Measurements from ENCODE around the gene USP31. TPM values are rescaled to one million over a fixed set of nuclear protein-coding genes. Genes with fewer than 3 reads are reported as not detected.

Gene USP31
- total RNA-seq, 1 experiment from 2014 or later, result 16.1 TPM

DNA sequence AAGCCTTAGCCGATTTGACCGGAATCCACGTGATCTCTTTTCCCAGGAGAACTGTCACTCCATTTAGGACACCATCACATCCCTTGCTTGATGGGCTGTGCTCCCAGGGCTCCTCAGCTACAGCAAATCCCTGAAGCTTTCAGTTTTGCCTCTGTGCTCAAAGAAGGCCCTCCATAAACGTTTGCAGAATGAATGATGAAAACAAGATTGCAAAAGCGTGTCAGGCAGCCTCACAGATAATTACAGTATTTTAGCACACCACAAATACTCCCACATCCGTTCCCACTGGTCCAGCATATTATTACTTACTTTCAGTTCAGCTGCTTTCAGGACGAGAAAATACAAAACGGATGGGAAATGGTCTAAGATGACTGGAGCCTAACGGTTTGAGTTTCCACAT, 84.6 kb downstream of the USP31 start:
- Histone ChIP-seq H3K56ac (ENCODE audit: insufficient read length, low read depth, low read length) (no peak overlapping the region), H3K27me3 (ENCODE audit: insufficient read depth, low read length) (no peaks in the 10 kb centered on the region), H3K27ac (ENCODE audit: insufficient read length, low read depth, low read length) (no peak overlapping the region), H2BK120ac (ENCODE audit: low read depth, low read length, poor library complexity, severe bottlenecking) (no peak overlapping the region), H4K5ac (ENCODE audit: insufficient read length, low read depth, low read length) (no peak overlapping the region), H3K23me2 (ENCODE audit: insufficient read length, low read depth, low read length, poor library complexity, severe bottlenecking) (no peaks in the 10 kb centered on the region), H3K14ac (ENCODE audit: insufficient read depth, low read length) (no peak overlapping the region), H3K23ac (ENCODE audit: insufficient read length, low read depth, low read length) (no peak overlapping the region), H2BK20ac (ENCODE audit: low read depth, low read length, poor library complexity, severe bottlenecking) (no peak overlapping the region), H3T11ph (ENCODE audit: low read length) (no peak overlapping the region), H3K79me1 (ENCODE audit: insufficient read depth, low read depth, low read length, poor library complexity, severe bottlenecking) (no peaks in the 10 kb centered on the region), H3K79me2 (ENCODE audit: insufficient read depth, low read length) (no peaks in the 10 kb centered on the region), H2BK12ac (ENCODE audit: insufficient read length, low read depth, low read length) (no peak overlapping the region), H3K18ac (ENCODE audit: insufficient read length, low read depth, low read length) (no peak overlapping the region), H2AK5ac (ENCODE audit: insufficient read length, low read length) (no peak overlapping the region), H3K9me3 (ENCODE audit: control insufficient read depth, low read depth, low read length) (no peaks in the 10 kb centered on the region), H3K4me2 (ENCODE audit: insufficient read depth, insufficient read length, low read length) (no peak overlapping the region), H3K4me1 (ENCODE audit: insufficient read depth, low read length) (no peaks in the 10 kb centered on the region), H4K91ac (ENCODE audit: insufficient read length, low read depth, low read length) (no peak overlapping the region), H4K20me1 (ENCODE audit: control insufficient read depth, insufficient read depth, insufficient read length) (no peaks in the 10 kb centered on the region), H3K9ac (ENCODE audit: extremely low read depth, insufficient read length, low read length) (no peak overlapping the region), H2BK5ac (ENCODE audit: insufficient read length, low read length) (no peak overlapping the region), H2AFZ (ENCODE audit: low read length) (no peak overlapping the region), H4K8ac (replicated peaks; ENCODE audit: insufficient read length, low read depth, low read length) (no peak overlapping the region), H2BK15ac (ENCODE audit: low read depth, low read length) (no peak overlapping the region), H3K4ac (ENCODE audit: low read depth, low read length) (no peak overlapping the region)
- no peaks in the 10 kb centered on the region for H3K9me3 Mint-ChIP-seq
- H3K4me1 Mint-ChIP-seq, result peaks cover 10 to 15% of the 10 kb centered on the region in 2 experiments
- H3K27me3 Mint-ChIP-seq (ENCODE audit: low read depth), result no peaks in the 10 kb centered on the region
- H3K36me3 Mint-ChIP-seq (ENCODE audit: insufficient read depth in 1 of 3, low read depth in 3 of 3), result peaks cover 14 to 33% (median 25%) of the 10 kb centered on the region in 3 experiments; a peak in 6 of 7 replicates
- no peak for DNase-seq
- no CpG with 5 or more reads among the region's 9 CpGs for WGBS (ENCODE audit: extremely low coverage, insufficient read length, low lambda C conversion rate)
- TF ChIP-seq, protein P1, sequence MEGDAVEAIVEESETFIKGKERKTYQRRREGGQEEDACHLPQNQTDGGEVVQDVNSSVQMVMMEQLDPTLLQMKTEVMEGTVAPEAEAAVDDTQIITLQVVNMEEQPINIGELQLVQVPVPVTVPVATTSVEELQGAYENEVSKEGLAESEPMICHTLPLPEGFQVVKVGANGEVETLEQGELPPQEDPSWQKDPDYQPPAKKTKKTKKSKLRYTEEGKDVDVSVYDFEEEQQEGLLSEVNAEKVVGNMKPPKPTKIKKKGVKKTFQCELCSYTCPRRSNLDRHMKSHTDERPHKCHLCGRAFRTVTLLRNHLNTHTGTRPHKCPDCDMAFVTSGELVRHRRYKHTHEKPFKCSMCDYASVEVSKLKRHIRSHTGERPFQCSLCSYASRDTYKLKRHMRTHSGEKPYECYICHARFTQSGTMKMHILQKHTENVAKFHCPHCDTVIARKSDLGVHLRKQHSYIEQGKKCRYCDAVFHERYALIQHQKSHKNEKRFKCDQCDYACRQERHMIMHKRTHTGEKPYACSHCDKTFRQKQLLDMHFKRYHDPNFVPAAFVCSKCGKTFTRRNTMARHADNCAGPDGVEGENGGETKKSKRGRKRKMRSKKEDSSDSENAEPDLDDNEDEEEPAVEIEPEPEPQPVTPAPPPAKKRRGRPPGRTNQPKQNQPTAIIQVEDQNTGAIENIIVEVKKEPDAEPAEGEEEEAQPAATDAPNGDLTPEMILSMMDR (conservative IDR thresholded peaks at IDR 0.05), result no peak
- H3K4me3 Mint-ChIP-seq, result no peak overlapping the region
- no peak overlapping the region; a peak in 1 of 7 replicates for H3K27ac Mint-ChIP-seq

Data from H9 (cell line).